Epithelial cell of proximal tubule (primary cell): ENCODE data around the gene ALS2CL. TPM values are rescaled to one million over a fixed set of nuclear protein-coding genes. Genes with fewer than 3 reads are reported as not detected.

Experiments
- DNase-seq: peaks from one replicate; pipeline ENCODE4 v3.0.0-alpha.2; 2011; ENCODE audit warnings: low read depth
- H3K4me3 ChIP-seq: 2 replicates; pipeline ENCODE4 v1.5.1; 2011; ENCODE audit warnings: low read depth, mild to moderate bottlenecking, low read length
- CTCF ChIP-seq: conservative IDR thresholded peaks from 2 replicates; pipeline ENCODE4 v1.5.1; 2012; ENCODE audit warnings: low read depth, mild to moderate bottlenecking, low read length
- total RNA-seq: library from RNA; depleted of rRNA; stranded (reverse); fragments of >200 nt; gene quantifications from 2 replicates; pipeline ENCODE4 v1.2.3, GENCODE V29; 2015

Gene ALS2CL
- total RNA-seq, 1 donor from 2014 or later, result 17.8 TPM

DNA sequence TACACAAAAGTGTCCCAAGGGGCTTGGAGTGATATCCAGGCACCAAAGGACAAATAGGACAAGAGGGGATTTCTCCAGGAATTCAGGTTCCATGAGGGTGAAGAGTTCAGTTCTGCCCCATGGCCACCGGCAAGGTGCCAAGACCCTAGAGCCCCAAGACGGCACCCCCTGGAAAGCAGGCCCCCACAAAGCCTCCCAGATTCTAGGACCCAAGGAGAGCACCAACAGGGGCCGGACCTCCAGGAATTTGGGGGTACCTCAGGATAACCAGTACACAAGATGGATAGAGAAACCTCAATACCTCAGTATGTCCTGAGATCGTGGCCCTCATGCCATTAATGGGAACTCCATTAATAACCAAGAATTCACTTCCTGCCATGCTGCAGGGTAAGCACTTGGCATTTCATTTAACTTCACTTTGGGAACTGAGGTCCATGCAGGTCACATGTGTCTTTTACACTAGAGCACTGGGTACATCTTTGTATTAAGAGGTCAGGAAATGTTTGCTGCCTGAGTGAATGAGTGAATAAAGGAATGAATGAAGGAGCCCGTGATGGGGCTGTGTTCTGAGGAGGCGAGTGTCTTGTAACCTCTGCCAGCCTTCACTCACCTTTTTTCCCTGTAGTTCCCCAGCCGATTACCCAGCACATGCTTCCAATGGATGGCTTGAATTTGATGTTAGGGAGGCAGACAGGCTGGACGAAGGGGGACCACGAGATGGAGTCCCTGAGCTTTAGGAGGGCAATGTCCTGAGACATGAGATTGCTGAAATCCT lies 39.7 kb upstream of the ALS2CL start:
- no peak for TF ChIP-seq CTCF
- no peak for DNase-seq
- H3K4me3 ChIP-seq, result no peak overlapping the region

- no peak for DNase-seq
- H3K4me3 ChIP-seq, result no peak overlapping the region
- no peak for TF ChIP-seq CTCF
Observed at GRCh38 chr3:46731795-46732194, 38.3 kb upstream of the ALS2CL start.

DNA sequence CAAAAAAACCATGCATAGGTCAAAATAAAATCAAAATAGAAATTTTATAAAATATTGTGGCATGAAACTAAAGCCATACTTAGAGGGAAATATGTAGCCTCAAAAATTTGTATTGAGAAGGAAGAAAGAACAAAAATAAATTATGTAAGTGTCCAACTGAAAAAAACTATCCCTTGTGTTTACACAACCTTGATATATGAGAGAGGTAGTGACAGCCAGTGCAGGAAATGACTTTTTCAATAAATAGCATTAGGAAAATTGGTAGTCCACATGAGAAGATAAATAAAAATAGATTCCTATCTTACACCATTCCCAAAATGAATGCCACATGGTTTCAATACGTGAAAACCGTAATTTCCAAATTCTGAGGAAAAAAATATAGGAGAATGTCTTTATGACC lies 37.3 kb upstream of the ALS2CL start:
- no peak overlapping the region for H3K4me3 ChIP-seq
- no peak for DNase-seq
- TF ChIP-seq CTCF, result no peak

DNA sequence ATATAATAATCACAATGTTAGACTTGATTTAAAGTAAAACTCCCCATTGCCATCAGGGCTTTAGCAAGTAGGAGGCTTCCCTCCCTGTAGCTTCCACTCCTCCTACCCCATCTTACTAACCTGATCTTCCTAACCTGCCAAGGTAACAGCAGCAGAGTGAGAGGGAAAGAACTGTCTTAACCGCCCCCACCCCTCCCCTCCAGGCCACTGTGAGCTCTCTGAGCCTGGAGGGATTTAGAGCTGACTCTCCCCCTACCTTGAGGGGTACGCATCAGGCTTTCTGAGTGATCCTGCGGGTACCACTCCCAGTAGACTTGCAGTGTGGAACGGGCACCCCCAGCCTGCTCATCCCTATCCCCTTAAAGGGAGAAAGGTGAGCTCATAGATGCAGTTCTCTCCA lies 35.6 kb upstream of the ALS2CL start:
- no peak for TF ChIP-seq CTCF
- no peak for DNase-seq
- no peak overlapping the region for H3K4me3 ChIP-seq

GRCh38 chr3:46725621-46726314 lies 32.3 kb upstream of the ALS2CL start:
- TF ChIP-seq CTCF, result no peak
- DNase-seq, result no peak
- H3K4me3 ChIP-seq, result no peak overlapping the region

- no peak for TF ChIP-seq CTCF
- no peak for DNase-seq
- no peak overlapping the region for H3K4me3 ChIP-seq
Observed at GRCh38 chr3:46724424-46724823, 30.9 kb upstream of the ALS2CL start.
